Caco-2 (cell line): Measurements from ENCODE around the gene NEGR1. TPM values are rescaled to one million over a fixed set of nuclear protein-coding genes. Genes with fewer than 3 reads are reported as not detected.

Experiments
- BruUV-seq: library from RNA; stranded (reverse); fragments of 400-500 nt; replicated peaks from 2 replicates; lab custom pipeline; 2021; lab: Mats Ljungman, UMichigan
- CTCF ChIA-PET: fragments of 300-600 bp; sonication (Branson Sonifier 250); formaldehyde crosslinking; loops from one replicate; lab custom pipeline; 2022; ENCODE audit warnings: antibody characterized with exemption; lab: Charles Lee
- POLR2A ChIA-PET: fragments of 300-600 bp; sonication (Branson Sonifier 250); formaldehyde crosslinking; loops from one replicate; lab custom pipeline; 2022; ENCODE audit warnings: antibody characterized with exemption; lab: Charles Lee
- DNase-seq, 2 experiments: peaks; one replicate each; pipeline versions ENCODE4 v3.0.0 to v3.0.0-alpha.2; 2020 to 2022
- H3K27me3 ChIP-seq: replicated peaks from 2 replicates; pipeline ENCODE4 v1.6.0; 2011; ENCODE audit warnings: low read length; ENCODE audit not compliant: control insufficient read depth, insufficient read depth
- H3K36me3 ChIP-seq: 2 replicates; pipeline ENCODE4 v1.5.1; 2011; ENCODE audit warnings: low read length; ENCODE audit not compliant: control insufficient read depth, insufficient read depth
- H3K4me1 ChIP-seq: fragments of 250-450 bp; sonication (Bioruptor Pico); 2 replicates; pipeline ENCODE4 v1.5.1; 2020; ENCODE audit warnings: mild to moderate bottlenecking
- H3K4me3 ChIP-seq: 2 replicates; pipeline ENCODE4 v1.5.1; 2011; ENCODE audit warnings: low read depth, mild to moderate bottlenecking, control low read depth, low read length
- H3K9me3 ChIP-seq: fragments of 250-450 bp; sonication (Bioruptor Pico); 2 replicates; pipeline ENCODE4 v1.5.1; 2020; ENCODE audit warnings: mild to moderate bottlenecking, moderate library complexity
- H3K27ac Mint-ChIP-seq: one replicate; pipeline ENCODE4 v1.8.0; 2022; ENCODE audit warnings: mixed read lengths; ENCODE audit not compliant: unreplicated experiment
- H3K27me3 Mint-ChIP-seq: one replicate; pipeline ENCODE4 v1.8.0; 2022; ENCODE audit warnings: mixed read lengths; ENCODE audit not compliant: insufficient read depth, unreplicated experiment
- H3K36me3 Mint-ChIP-seq: one replicate; pipeline ENCODE4 v1.8.0; 2022; ENCODE audit warnings: mild to moderate bottlenecking, mixed read lengths; ENCODE audit not compliant: insufficient read depth, unreplicated experiment
- H3K4me1 Mint-ChIP-seq: one replicate; pipeline ENCODE4 v1.8.0; 2022; ENCODE audit warnings: low read depth, mixed read lengths; ENCODE audit not compliant: unreplicated experiment
- H3K4me3 Mint-ChIP-seq: one replicate; pipeline ENCODE4 v1.8.0; 2022; ENCODE audit warnings: mild to moderate bottlenecking, moderate library complexity, mixed read lengths; ENCODE audit not compliant: unreplicated experiment
- H3K9me3 Mint-ChIP-seq: one replicate; pipeline ENCODE4 v1.8.0; 2022; ENCODE audit warnings: mixed read lengths; ENCODE audit not compliant: unreplicated experiment
- CTCF ChIP-seq, 2 experiments: fragments of 200-600 bp in 1 of 2; IDR thresholded peaks; 1 replicate in 1 of 2; 2 replicates in 1 of 2; pipeline versions ENCODE4 v1.5.1 to v1.8.0; 2011 to 2022; ENCODE audit warnings: antibody characterized with exemption in 1 of 2, control low read depth in 1 of 2, inconsistent platforms in 1 of 2, low read depth in 1 of 2, low read length in 1 of 2, mild to moderate bottlenecking in 1 of 2, moderate library complexity in 1 of 2; ENCODE audit not compliant: insufficient read depth in 1 of 2, severe bottlenecking in 1 of 2, unreplicated experiment in 1 of 2
- intact Hi-C: fragments of 100-400 bp; cut with micrococcal nuclease; formaldehyde crosslinking; loops from one replicate; pipeline ENCODE4 v1.10.0; 2022; ENCODE audit not compliant: unreplicated experiment
- total RNA-seq: library from RNA; stranded (reverse); gene quantifications from 2 replicates; pipeline ENCODE4 v1.2.3, GENCODE V29; 2022

Gene NEGR1
- total RNA-seq, 1 experiment from 2014 or later = not detected

- H3K27me3 Mint-ChIP-seq = no peaks in the 10 kb centered on the region
- H3K27ac Mint-ChIP-seq = no peak overlapping the region
- CTCF ChIA-PET = interaction anchor here (0.5 kb wide), 1 partner anchor 81 kb away, joined by 6 read pairs; no protein-coding TSS in a partner anchor
- H3K36me3 ChIP-seq = no peaks in the 10 kb centered on the region
- H3K4me1 Mint-ChIP-seq = no peaks in the 10 kb centered on the region
- POLR2A ChIA-PET = no interaction called here
- intact Hi-C loops = no loop called here
- no peaks in the 10 kb centered on the region for H3K9me3 ChIP-seq
- TF ChIP-seq CTCF (IDR thresholded peaks at IDR 0.05; ENCODE audit: insufficient read depth in 1 of 2, low read depth in 1 of 2, low read length in 1 of 2, severe bottlenecking in 1 of 2, unreplicated experiment in 1 of 2) = no peak
- H3K27me3 ChIP-seq = no peaks in the 10 kb centered on the region
- H3K4me3 Mint-ChIP-seq = no peak overlapping the region
- H3K36me3 Mint-ChIP-seq = no peaks in the 10 kb centered on the region
- no peaks in the 10 kb centered on the region for H3K9me3 Mint-ChIP-seq
- H3K4me1 ChIP-seq = no peaks in the 10 kb centered on the region
- H3K4me3 ChIP-seq = no peak overlapping the region
- BruUV-seq = no TSS peak
- DNase-seq = no peak
Measured at GRCh38 chr1:71956613-71957285, 325.6 kb downstream of the NEGR1 start.

GRCh38 chr1:71950579-71950978 is 331.8 kb downstream of the NEGR1 start:
- no peaks in the 10 kb centered on the region for H3K36me3 ChIP-seq
- no peak for TF ChIP-seq CTCF (IDR thresholded peaks at IDR 0.05; ENCODE audit: insufficient read depth in 1 of 2, low read depth in 1 of 2, low read length in 1 of 2, severe bottlenecking in 1 of 2, unreplicated experiment in 1 of 2)
- no TSS peak for BruUV-seq
- H3K4me3 ChIP-seq = no peak overlapping the region
- Mint-ChIP-seq H3K27ac (no peak overlapping the region), H3K4me1 (no peaks in the 10 kb centered on the region), H3K9me3 (no peaks in the 10 kb centered on the region), H3K4me3 (no peak overlapping the region), H3K27me3 (no peaks in the 10 kb centered on the region), H3K36me3 (no peaks in the 10 kb centered on the region)
- H3K27me3 ChIP-seq = no peaks in the 10 kb centered on the region
- ChIA-PET POLR2A (no interaction called here), CTCF (no interaction called here)
- no peak for DNase-seq
- intact Hi-C loops = no loop called here
- no peaks in the 10 kb centered on the region for H3K4me1 ChIP-seq
- H3K9me3 ChIP-seq = no peaks in the 10 kb centered on the region

GRCh38 chr1:71949681-71950080 is 332.7 kb downstream of the NEGR1 start:
- intact Hi-C loops = no loop called here
- no peaks in the 10 kb centered on the region for H3K4me1 ChIP-seq
- no peaks in the 10 kb centered on the region for H3K27me3 ChIP-seq
- H3K36me3 ChIP-seq = no peaks in the 10 kb centered on the region
- DNase-seq = no peak
- Mint-ChIP-seq H3K9me3 (no peaks in the 10 kb centered on the region), H3K27ac (no peak overlapping the region), H3K4me1 (no peaks in the 10 kb centered on the region), H3K36me3 (no peaks in the 10 kb centered on the region), H3K4me3 (no peak overlapping the region), H3K27me3 (no peaks in the 10 kb centered on the region)
- BruUV-seq = no TSS peak
- ChIA-PET CTCF (no interaction called here), POLR2A (no interaction called here)
- no peak overlapping the region for H3K4me3 ChIP-seq
- H3K9me3 ChIP-seq = no peaks in the 10 kb centered on the region
- TF ChIP-seq CTCF (IDR thresholded peaks at IDR 0.05; ENCODE audit: insufficient read depth in 1 of 2, low read depth in 1 of 2, low read length in 1 of 2, severe bottlenecking in 1 of 2, unreplicated experiment in 1 of 2) = no peak
